ENCODE results near the gene IGSF21. TPM values are rescaled to one million over a fixed set of nuclear protein-coding genes. Genes with fewer than 3 reads are reported as not detected.

Gene IGSF21
- total RNA-seq, 3 donors from 2014 or later (not counting 1 experiment from before 2014, with no cell fraction given), result not detected

DNA sequence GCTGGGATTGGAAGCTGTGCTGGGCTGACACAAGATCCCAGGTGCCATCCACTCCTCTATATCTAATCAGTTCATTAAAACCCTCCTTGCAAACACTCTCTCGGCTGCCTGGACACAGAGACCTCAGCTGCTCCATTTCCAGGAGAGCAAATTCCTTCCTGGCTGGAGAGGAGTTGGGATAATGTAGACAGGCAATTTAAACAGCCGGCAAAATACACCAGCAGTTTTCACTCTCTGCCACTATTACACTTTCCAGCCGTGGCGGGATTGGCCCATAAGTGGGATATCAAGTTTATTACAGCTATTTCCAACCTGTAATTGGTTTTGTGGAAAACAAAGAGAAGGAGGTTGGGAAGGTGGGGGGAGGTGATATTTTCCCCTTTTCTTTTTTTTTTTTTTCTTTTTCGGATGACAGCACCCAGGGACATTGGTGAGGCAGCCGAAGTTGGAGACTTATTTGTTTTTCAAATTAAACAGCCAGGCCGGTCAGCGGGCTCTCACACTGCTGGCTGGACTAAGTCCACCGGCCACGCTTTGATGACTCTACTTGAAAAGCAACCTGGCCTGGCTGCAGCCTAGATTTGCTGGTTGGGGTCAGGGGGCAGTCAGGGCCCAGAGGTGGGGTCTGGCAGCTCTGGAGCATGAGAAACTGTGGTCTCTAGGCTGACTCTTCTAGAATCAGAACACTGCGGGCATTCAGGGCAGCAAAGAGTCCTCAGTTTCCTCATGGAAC lies 177.4 kb downstream of the IGSF21 start:
- H3K27me3 Mint-ChIP-seq (ENCODE audit: low read depth in 2 of 2), result peaks cover 12 to 20% of the 10 kb centered on the region in 2 donors
- H3K4me1 Mint-ChIP-seq, result no peaks in the 10 kb centered on the region
- Histone ChIP-seq H3K27me3 (ENCODE audit: control insufficient read depth, insufficient read depth, low read length) (no peaks in the 10 kb centered on the region), H3K9me3 (ENCODE audit: control insufficient read depth, insufficient read depth, low read length) (no peaks in the 10 kb centered on the region), H3K27ac (ENCODE audit: low read length) (no peak overlapping the region), H3K36me3 (ENCODE audit: control insufficient read depth, insufficient read depth, low read length) (no peaks in the 10 kb centered on the region), H3K4me3 (ENCODE audit: low read length) (no peak overlapping the region), H3K4me1 (ENCODE audit: control insufficient read depth, insufficient read depth, low read length) (no peaks in the 10 kb centered on the region)
- intact Hi-C loops (cut with micrococcal nuclease), result no loop called here
- DNase-seq, result no peak
- no peak overlapping the region for H3K4me3 Mint-ChIP-seq
- H3K9me3 Mint-ChIP-seq, result no peaks in the 10 kb centered on the region
- no peak for ATAC-seq
- no peaks in the 10 kb centered on the region for H3K36me3 Mint-ChIP-seq
- 71% methylated on average over 7 of the region's 11 CpGs for WGBS (ENCODE audit: insufficient coverage)
- no peak for TF ChIP-seq CTCF (IDR thresholded peaks at IDR 0.05)
- no peak overlapping the region for H3K27ac Mint-ChIP-seq

- Mint-ChIP-seq H3K36me3 (no peaks in the 10 kb centered on the region), H3K4me1 (no peaks in the 10 kb centered on the region), H3K27me3 (ENCODE audit: low read depth in 2 of 2) (peaks cover 12 to 20% of the 10 kb centered on the region in 2 donors), H3K27ac (no peak overlapping the region), H3K9me3 (no peaks in the 10 kb centered on the region), H3K4me3 (no peak overlapping the region)
- ATAC-seq, result no peak
- WGBS (ENCODE audit: insufficient coverage), result 87% methylated on average over 7 of the region's 7 CpGs
- Histone ChIP-seq H3K36me3 (ENCODE audit: control insufficient read depth, insufficient read depth, low read length) (no peaks in the 10 kb centered on the region), H3K27me3 (ENCODE audit: control insufficient read depth, insufficient read depth, low read length) (no peaks in the 10 kb centered on the region), H3K9me3 (ENCODE audit: control insufficient read depth, insufficient read depth, low read length) (no peaks in the 10 kb centered on the region), H3K27ac (ENCODE audit: low read length) (no peak overlapping the region), H3K4me3 (ENCODE audit: low read length) (no peak overlapping the region), H3K4me1 (ENCODE audit: control insufficient read depth, insufficient read depth, low read length) (no peaks in the 10 kb centered on the region)
- no peak for TF ChIP-seq CTCF (IDR thresholded peaks at IDR 0.05)
- no peak for DNase-seq
- intact Hi-C loops (cut with micrococcal nuclease), result no loop called here
These were observed 177.9 kb downstream of the IGSF21 start for GRCh38 chr1:18285538-18285924.

GRCh38 chr1:18288722-18289121 lies 181.1 kb downstream of the IGSF21 start:
- intact Hi-C loops (cut with micrococcal nuclease), result no loop called here
- H3K27me3 ChIP-seq (ENCODE audit: control insufficient read depth, insufficient read depth, low read length), result no peaks in the 10 kb centered on the region
- Mint-ChIP-seq H3K27me3 (ENCODE audit: low read depth in 2 of 2) (peaks cover 9 to 18% of the 10 kb centered on the region in 2 donors), H3K27ac (no peak overlapping the region), H3K36me3 (no peaks in the 10 kb centered on the region), H3K4me1 (no peaks in the 10 kb centered on the region), H3K9me3 (no peaks in the 10 kb centered on the region), H3K4me3 (no peak overlapping the region)
- DNase-seq, result no peak
- no peak for ATAC-seq
- no peak overlapping the region for H3K4me3 ChIP-seq (ENCODE audit: low read length)
- no peaks in the 10 kb centered on the region for H3K36me3 ChIP-seq (ENCODE audit: control insufficient read depth, insufficient read depth, low read length)
- no peaks in the 10 kb centered on the region for H3K9me3 ChIP-seq (ENCODE audit: control insufficient read depth, insufficient read depth, low read length)
- TF ChIP-seq CTCF (IDR thresholded peaks at IDR 0.05), result no peak
- H3K4me1 ChIP-seq (ENCODE audit: control insufficient read depth, insufficient read depth, low read length), result no peaks in the 10 kb centered on the region
- WGBS (ENCODE audit: insufficient coverage), result 57% methylated on average over 7 of the region's 7 CpGs
- H3K27ac ChIP-seq (ENCODE audit: low read length), result no peak overlapping the region

DNA sequence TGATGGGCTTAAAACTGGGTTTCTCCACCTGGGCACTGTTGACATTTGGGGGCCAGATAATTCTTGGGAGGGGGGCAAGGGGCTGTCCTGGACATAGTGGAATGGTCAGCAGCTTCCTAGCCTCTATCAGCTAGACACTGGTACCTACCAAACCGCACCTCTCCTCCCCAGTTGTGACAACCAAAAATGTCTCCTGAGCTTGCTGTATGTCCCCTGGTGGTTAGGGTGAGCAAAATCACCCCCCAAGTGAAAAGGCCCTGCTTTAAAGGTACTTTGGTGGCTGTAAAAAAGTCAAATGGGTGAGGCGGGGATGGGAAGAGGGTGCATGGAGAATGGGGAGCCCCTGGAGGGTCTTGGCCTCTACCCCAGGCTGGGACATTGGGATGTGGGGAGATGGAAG lies 182.0 kb downstream of the IGSF21 start:
- no peak for TF ChIP-seq CTCF (IDR thresholded peaks at IDR 0.05)
- 87% methylated on average over 1 of the region's 2 CpGs for WGBS (ENCODE audit: insufficient coverage)
- Mint-ChIP-seq H3K36me3 (no peaks in the 10 kb centered on the region), H3K9me3 (no peaks in the 10 kb centered on the region), H3K4me3 (no peak overlapping the region), H3K4me1 (no peaks in the 10 kb centered on the region), H3K27me3 (ENCODE audit: low read depth in 2 of 2) (peaks cover 13 to 18% of the 10 kb centered on the region in 2 donors), H3K27ac (no peak overlapping the region)
- no peak overlapping the region for H3K4me3 ChIP-seq (ENCODE audit: low read length)
- intact Hi-C loops (cut with micrococcal nuclease), result no loop called here
- H3K4me1 ChIP-seq (ENCODE audit: control insufficient read depth, insufficient read depth, low read length), result no peaks in the 10 kb centered on the region
- H3K27ac ChIP-seq (ENCODE audit: low read length), result no peak overlapping the region
- no peak for ATAC-seq
- H3K9me3 ChIP-seq (ENCODE audit: control insufficient read depth, insufficient read depth, low read length), result no peaks in the 10 kb centered on the region
- no peaks in the 10 kb centered on the region for H3K36me3 ChIP-seq (ENCODE audit: control insufficient read depth, insufficient read depth, low read length)
- H3K27me3 ChIP-seq (ENCODE audit: control insufficient read depth, insufficient read depth, low read length), result no peaks in the 10 kb centered on the region
- DNase-seq, result no peak
